AG08396 (cell line): ENCODE data around the gene MLXIP.

ENCODE experiments used
- DNase-seq: peaks from one replicate; pipeline ENCODE4 v3.0.0; 2012; ENCODE audit warnings: low spot score, mixed read lengths

Gene MLXIP

DNA sequence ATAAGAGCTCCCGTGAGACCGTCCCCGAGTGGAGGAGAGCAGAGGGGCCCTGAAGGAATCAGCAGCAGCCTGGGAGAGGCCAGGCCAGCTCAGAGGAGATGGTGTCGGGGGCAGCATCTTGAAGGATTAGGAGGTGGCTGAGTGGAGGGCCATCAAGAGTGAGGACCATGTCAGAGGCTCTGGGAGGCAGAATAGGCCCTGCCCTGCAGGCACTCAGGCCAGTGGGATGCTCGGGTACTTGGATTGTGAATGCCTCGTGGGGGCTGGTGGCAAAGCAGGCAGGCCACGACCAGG lies 47.7 kb downstream of the MLXIP start:
- DNase-seq, result no peak

DNA sequence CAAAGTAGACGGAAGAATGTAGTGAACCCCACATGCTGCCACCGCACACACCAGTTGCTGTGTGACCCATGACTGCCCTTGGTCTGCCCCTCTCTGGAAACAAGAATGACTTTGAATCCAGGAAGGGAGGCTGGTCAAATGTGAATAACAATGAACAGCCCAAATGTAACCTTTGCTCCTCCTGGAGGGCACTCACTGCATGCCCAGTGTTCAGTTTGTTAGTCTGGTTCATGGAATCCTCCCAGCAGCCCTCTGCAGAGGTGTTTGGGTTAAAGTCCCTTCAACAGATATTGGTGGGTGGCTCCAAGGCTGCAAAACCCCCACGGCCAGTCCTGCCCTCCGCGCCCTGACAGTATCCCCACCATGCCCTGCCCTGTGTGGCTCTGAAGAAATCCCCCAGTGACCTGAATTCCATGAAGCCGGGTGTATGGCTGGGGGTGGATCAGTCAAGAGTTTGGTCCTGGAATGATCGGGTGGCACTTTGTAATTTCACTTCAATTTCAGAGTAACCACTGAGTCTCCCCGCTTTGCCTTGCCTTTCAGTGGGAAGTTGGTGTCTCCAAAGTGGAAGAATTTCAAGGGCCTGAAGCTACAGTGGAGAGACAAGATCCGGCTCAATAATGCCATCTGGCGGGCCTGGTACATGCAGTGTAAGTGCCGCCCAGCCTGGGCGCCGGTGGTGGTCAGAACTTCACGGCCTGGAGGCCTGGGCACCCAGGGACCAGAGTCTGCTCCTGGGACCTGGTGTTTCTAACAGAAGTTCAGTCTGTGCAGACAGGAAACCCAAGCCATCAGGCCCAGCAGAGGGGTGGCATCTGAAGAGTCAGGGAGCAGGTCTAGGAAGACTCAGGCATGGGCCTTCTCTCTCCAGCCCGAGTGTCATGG lies 48.4 kb downstream of the MLXIP start:
- no peak for DNase-seq

- no peak for DNase-seq
Measured at GRCh38 chr12:122127839-122128238, 49.3 kb downstream of the MLXIP start.

DNA sequence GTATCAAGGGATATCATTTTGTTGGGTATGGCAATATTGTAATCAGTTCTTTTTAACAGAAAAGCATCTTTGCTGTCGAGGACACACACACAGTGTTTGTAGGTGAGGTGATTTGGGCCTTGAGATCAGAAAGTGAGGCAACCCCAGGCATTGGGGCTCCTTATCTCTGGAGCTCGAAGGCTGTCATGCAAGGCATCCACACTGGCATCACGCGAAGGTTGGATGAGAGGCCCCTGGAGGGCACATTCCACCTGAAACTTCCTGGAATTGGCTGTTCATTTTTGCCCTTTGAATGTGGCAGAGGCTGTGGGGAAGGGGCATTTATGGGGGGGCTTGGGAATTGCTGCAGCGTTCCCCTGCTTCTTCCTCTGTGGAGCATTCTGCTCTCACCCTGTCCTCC lies 49.9 kb downstream of the MLXIP start:
- no peak for DNase-seq

DNA sequence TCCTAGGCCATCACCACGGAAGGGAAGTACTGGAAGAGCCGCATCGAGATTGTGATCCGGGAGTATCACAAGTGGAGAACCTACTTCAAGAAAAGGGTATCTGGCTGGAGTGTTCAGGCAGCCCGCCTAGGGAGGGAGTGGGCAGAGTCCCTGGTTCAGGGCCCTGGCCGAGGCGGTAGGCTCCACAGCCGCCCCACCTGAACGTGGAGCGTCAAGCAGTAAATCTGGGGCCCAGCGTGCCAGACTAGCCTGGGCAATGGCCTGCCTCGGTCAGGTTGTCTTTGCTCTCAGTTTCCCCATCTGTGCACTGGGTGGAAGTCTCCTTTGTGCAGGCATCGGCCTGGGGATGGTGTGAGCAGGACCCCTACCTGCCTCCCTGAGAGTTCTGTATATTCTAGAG lies 50.6 kb downstream of the MLXIP start:
- DNase-seq, result no peak

GRCh38 chr12:122130150-122130549 lies 51.6 kb downstream of the MLXIP start:
- no peak for DNase-seq

DNA sequence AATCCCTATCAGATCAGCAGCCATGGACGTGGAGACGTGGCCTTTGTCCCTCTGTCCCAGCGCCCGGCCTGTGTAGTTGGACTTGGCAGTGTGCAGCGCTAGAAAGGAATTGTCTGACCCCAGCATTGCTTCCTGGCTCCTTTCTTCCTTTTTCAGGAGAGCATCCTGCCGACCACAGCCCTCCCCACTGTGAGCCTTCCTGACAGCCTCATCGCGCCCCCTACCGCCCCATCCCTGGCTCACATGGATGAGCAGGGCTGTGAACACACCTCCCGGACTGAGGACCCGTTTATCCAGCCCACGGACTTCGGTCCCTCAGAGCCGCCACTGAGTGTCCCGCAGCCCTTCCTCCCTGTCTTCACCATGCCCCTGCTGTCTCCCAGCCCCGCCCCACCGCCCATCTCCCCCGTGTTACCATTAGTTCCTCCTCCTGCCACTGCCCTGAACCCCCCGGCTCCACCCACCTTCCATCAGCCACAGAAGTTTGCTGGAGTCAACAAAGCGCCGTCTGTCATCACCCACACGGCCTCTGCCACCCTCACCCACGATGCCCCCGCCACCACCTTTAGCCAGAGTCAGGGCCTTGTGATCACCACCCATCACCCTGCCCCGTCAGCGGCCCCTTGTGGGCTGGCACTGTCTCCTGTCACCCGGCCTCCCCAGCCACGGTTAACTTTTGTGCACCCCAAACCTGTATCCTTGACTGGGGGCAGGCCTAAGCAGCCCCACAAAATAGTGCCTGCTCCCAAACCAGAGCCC lies 54.8 kb downstream of the MLXIP start:
- DNase-seq, result no peak

DNA sequence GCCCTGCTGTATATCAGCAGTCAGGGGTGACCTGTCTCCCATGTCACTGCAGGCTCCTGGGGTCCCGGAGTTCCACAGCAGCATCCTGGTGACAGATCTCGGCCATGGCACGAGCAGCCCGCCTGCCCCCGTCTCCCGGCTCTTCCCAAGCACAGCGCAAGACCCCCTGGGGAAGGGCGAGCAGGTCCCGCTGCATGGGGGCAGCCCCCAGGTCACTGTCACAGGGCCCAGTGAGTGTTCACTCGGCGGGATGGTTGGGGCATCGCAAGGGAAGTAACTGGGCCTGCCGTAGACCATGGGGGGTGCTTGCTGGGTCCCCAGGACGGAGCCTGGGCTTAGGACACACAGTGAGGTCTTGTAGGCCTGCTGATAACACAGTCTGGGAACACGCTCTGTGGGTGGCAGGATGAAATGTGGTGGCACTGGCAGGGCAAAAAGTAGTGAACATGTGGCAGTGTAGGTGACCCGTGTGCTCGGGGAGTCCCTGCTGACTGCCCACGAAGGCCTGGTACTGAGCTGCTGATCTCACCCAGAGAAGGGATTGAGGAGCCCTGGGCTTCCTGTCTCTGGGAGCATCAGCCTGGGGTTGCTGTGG lies 57.0 kb downstream of the MLXIP start:
- DNase-seq, result no peak

DNA sequence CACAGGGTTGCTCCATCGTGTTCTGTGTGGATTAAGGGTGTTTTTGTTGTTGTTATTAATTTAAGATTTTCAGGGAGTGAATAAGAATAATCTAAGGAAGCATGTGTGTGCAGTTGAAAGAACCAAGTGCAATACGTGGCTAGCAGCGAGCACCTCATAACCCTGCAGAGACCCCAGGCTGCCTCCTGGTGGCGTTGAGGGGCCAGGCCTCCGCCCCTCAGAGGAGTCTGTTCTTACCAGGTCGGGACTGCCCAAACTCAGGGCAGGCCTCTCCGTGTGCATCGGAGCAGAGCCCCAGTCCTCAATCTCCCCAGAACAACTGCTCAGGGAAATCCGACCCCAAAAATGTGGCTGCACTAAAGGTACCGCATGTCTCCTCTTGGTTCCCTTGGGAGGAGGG lies 58.7 kb downstream of the MLXIP start:
- DNase-seq, result no peak

- no peak for DNase-seq
Measured at GRCh38 chr12:122137681-122138080, 59.1 kb downstream of the MLXIP start.

DNA sequence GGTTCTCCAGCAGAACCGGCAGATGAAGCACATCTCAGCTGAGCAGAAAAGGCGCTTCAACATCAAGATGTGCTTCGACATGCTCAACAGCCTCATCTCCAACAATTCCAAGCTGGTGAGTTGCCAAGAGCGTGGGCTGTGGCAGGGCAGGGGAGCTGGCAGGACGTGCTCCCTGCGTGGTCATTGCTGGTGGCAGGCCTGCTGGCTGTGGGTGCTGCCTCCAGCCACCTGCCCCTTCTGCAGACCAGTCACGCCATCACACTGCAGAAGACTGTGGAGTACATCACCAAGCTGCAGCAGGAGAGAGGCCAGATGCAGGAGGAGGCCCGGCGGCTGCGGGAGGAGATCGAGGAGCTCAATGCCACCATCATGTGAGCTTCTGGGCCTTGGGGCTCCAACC lies 59.6 kb downstream of the MLXIP start:
- DNase-seq, result no peak

GRCh38 chr12:122138616-122139015 lies 60.1 kb downstream of the MLXIP start:
- DNase-seq, result no peak

GRCh38 chr12:122139266-122139665 lies 60.7 kb downstream of the MLXIP start:
- DNase-seq, result no peak

DNA sequence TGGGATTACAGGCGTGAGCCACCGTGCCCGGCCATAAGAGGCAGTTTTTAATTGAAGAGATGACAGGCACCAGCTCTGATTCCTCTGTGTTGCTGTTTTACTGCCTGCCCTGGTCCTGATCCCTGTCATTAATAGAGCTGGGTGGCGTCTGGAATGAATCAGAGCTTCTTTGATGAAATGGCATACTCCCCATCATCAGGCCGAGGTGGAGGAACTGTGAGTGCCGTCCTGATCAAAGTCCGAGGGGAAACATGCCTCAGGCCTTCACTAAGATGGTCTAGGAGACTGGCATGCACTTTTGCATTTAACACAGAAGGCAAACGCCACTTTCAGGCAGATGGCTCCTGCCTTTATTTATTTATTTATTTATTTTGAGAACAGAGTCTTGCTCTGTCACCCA lies 61.4 kb downstream of the MLXIP start:
- no peak for DNase-seq

- no peak for DNase-seq
Measured at GRCh38 chr12:122140467-122141257, 62.1 kb downstream of the MLXIP start.

- DNase-seq, result no peak
Measured at GRCh38 chr12:122141911-122142725, 63.6 kb downstream of the MLXIP start.

DNA sequence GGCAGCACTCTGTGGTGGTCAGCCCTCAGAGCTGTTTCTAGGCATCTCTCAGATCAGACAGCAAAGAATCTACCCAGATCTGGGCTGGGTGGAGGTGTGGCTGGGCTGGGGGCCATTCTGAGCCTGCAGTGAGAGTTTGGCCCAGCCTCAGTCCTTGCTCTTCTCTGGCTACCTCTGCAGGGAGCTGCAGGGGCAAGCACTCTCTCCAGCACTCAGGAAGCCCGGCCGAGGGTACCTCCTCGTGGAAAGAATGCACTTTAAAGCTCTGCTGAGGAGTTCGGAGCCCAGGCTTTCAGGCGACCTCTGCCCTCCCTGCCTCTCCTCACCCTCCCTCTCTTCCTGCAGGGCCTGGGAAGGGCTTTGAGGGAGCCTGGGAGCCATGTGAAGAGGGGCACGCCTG lies 64.3 kb downstream of the MLXIP start:
- no peak for DNase-seq

DNA sequence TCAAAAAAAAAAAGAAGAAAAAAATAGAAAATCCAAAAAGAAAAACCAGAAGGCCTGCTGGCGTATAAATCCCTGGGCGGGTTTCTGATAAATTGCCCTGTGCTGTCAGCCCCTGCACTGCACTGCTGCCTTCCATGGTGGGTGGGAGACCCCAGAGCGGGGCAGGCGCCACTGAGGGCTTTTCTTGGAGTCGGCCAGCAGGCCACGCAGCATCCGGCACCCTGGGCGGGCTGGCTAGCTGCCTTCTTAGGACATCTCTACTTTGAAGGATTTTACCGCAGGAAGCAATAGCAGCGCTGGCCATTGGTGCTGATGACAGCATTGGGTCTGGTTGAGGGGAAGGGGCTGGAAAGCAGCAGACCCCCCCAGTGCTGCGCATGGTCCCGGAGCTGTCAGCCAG lies 66.3 kb downstream of the MLXIP start:
- no peak for DNase-seq

DNA sequence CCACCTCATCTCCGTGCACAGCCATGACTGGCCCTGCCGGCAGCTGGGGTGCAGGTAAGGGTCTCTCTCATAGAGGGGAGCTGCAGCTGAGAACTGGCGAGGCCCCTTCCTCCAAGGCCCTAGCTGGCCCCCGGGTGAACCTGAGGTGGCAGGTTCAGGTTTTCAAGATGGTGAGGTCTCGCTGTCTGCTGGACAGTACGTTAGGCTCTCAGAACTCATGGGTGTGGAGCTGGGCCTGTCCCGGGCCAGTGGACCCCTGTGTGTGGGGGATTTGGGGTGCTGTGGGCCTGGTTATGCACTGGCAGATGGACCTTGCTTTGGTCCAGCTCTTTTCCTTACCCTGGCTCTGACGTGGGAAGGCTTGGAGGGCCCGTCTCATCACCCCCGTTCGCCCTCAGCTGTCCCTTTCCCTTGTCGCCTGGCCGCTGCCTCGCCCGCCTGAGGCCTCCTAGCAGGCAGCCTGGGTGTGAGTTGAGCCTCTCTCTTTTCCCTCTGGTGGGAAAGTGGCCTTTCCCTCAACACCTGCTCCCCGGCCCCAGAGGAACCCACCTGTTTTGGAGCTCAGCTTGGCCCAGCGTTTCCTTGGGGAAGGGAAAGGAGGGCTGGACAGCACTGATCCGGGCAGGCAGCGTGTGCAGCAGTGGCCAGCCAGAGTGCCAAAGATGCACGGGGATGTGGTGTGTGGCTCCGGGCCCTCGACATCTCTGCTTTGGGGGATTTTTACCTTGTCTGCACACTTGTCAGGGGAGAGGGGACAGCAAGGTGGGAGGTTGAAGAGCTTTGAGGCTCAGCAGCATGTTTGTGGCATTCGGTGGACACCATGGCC lies 67.2 kb downstream of the MLXIP start:
- DNase-seq, result no peak

DNA sequence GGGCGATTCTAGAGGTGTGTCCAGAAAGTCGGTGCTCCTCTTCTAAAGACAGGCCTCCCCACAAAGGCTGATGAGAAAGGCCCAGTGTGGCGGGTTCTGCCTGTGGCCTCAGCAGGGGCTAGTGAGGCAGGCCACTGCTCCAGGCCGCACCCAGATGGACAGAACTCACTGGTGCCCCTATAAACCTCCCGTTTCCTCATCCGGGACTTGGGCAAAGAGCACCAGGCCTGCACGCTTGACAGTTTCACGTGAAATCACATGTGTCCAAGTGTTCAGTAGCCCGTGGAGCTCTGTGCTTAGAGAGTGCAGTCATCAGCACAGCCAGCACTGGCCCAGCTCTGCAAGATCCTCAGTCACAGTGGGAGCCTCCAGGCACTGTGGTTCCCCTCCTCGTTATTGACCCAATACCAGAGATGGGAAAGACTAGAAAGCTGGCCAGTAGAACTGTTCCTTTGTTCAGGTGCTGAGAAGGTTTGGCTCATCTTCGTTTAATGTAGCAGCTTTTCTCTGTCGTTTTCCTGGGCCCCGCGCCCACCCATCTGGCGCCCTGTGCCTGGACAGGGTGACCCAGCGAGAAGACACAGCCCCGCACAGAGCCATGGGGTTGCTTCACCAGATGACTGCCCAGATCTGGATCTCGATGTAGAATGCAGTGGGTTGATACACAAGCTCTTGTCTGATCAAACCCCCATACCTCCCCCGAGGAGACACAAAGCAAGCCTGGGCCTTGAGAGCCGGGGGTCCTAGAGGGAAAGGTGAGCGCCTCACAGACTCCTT lies 69.1 kb downstream of the MLXIP start:
- peak; percentile 5 for DNase-seq
